GM18526 (cell line): ENCODE data around the gene AASS.

Experiments used
- POLR2A ChIP-seq: IDR thresholded peaks from 3 replicates; pipeline ENCODE4 v1.6.1; 2011; ENCODE audit not compliant: insufficient read length; ENCODE audit errors: extremely low read depth

The AASS gene

DNA sequence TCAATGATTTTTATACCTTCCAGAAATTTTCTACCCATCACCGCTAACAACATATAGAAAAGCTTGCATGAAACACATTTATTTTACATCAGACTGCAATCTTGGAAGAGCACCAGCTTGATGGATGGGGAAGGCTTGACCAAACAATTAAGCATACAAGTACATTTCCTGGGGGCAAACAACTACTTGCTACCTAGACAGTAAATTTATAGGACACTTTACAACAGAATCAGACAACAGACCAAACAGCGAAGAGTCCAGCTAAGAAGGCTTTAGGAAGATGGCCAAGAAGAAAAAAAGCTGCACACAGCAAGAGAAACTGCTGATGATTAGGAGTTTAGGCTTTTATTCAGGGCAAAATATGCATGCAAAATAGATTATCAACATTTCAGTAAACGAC lies 8.0 kb downstream of the AASS start:
- no peak for TF ChIP-seq POLR2A

DNA sequence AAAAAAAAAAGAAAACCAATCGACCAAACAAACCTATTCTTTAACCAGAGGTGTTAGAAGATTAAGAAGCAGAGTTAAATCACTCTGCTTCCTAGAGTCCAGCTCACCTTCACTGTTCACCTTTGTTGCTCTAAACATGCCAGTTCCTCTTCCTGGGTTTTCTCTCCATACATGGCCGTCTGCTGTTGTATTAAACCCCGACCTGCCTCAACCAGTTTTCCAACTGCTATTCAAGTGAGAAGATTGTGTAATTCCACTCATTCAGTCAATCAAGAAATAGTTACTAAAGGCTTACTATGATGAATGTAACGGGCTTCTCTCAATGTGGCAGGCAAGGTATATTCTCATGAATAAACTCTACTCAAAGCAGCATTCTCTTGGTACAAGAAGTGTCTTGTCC lies 8.8 kb downstream of the AASS start:
- TF ChIP-seq POLR2A = no peak

- TF ChIP-seq POLR2A = no peak
These were observed 10.6 kb downstream of the AASS start for GRCh38 chr7:122133477-122133876.

DNA sequence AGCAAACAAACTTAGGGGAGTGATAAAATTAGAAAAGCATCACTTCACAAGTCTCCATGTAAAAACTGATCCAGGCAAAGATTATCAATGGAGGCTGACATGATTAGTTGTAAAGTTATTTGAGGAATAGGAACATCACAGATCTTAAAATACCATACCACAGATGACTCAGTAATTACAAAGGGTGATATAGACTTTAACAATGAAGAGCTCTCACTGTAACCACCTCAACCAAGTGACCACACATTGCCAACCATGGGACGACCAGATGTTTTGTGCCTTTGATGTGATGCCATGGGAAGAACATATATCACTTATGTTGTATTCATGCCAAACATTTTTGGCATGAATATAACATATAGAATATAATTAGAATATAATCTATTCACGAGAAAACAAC lies 11.7 kb downstream of the AASS start:
- no peak for TF ChIP-seq POLR2A

- TF ChIP-seq POLR2A = no peak
These were observed 20.3 kb downstream of the AASS start for GRCh38 chr7:122123746-122124145.

- no peak for TF ChIP-seq POLR2A
These were observed 25.3 kb downstream of the AASS start for GRCh38 chr7:122118757-122119156.

DNA sequence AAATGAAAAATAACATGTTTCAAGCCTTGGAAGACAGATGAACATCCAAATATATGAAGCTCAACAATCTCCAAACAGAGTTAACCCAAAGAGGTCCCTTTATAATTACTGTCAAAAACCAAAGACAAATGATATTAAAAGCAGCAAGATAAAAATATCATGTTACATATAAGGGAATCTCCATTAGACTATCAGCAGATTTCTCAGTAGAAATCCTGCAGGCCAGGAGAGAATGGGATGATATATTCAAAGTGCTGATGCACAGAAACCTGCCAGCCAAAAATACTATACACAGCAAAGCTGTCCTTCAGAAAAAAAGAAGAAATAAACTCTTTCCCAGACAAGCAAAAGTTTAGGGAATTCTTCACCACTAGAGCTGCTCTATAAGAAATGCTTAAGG lies 41.0 kb downstream of the AASS start:
- TF ChIP-seq POLR2A = no peak

DNA sequence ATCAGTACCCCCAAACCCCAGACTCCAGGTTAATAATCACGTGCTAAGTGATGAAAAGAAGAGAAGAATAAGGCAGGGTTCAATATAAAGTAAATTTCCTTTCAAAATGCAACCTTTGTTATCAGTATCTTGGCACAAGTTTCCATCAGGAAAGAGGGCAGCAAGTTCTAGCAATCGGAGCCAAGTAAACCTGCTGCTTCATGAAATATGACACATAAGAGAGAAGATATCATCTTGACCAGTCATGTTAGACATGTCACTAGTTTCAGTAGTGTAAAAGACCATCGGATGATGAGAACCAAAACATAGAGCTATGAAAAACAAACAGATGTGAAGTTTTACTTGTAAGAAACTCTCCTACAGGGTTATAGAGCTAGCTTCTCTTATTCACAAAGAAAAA lies 44.0 kb downstream of the AASS start:
- no peak for TF ChIP-seq POLR2A

DNA sequence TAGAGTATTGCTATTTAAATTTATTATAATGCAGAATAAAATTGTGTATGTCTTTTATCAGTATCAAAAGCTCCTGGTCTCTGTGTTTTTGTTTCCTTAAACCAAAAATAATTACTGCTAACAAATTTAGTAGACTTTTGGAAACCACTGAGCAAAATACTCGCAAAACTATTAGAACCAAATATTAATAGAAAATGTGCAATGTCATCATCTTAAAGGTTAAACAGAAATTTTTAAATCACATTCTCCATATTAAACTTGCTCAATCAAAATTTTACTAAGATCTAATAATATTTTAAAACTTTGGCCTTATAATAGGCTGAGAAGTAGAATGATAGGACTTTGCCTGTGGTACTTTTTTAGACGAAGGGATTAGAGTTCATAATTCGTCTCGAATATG lies 48.4 kb downstream of the AASS start:
- TF ChIP-seq POLR2A = no peak

DNA sequence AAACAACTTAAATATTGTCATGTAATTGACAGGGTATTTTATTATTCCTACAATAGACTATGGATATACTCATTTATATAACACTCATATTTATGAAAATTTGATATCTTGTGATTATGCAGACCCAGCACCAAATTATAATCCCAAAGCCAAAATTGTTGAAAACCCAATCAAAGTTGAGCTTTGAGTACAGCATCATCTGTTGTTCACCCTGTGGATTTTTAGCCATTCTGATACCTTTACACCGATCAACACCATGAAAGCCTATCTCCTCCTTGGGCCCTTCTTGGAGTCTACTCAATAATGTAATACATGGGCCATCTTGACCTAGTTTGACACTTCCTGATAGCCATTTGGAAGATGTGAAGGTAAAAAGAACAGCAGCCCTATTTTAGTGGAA lies 49.5 kb downstream of the AASS start:
- TF ChIP-seq POLR2A = no peak

GRCh38 chr7:122092964-122093797 lies 50.9 kb downstream of the AASS start:
- TF ChIP-seq POLR2A = no peak

- no peak for TF ChIP-seq POLR2A
These were observed 61.4 kb downstream of the AASS start for GRCh38 chr7:122082670-122083069.

- TF ChIP-seq POLR2A = no peak
These were observed 61.9 kb downstream of the AASS start for GRCh38 chr7:122082160-122082559.

GRCh38 chr7:122073635-122074034 lies 70.4 kb downstream of the AASS start:
- TF ChIP-seq POLR2A = no peak

DNA sequence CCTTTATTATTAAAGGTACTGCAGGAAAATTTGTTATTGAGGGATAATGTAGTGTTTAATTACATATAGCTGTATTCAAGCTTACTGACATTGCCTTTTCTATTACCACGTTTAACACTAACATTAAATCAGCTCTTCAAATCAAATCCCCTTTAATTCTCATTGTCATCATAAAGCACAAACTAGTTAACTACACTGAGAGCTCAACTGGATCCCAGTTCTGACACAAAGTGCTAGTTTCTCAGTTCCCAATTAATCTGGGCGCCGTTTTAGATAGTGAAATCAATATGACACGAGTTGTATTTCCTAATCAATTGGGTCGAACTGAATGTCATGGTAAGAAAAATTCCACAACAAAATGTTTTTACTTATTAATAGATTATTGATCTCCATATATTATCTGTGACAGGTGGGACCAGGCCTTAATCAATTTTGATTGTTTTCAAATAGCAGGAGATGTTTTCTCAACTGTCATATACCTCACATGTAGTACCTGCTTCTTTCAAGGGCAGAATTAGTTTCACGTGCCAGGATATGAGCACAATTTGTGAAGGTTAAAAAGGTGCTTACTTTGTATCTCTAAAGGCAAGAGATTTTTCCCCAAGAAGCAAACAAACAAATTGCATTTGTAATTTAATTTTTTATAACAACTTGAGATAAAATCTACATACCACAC lies 71.0 kb downstream of the AASS start:
- TF ChIP-seq POLR2A = no peak

DNA sequence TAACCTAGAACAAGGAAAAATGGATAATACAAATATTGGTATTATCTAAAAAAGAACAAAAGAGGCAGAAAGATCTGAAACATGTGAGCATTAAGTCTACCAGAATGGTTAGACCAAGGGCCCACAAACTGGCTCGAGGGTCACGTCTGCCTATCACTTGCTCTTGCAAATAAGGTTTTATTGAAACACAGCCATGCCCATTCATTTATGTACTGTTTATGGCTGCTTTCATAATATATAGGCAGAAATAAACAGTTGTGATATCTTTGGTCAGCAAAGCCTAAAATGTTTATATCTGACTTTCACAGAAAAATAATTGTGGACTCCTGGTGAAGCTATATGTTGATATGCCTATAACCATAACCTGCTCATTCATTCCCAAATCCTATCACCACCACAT lies 71.8 kb downstream of the AASS start:
- no peak for TF ChIP-seq POLR2A

DNA sequence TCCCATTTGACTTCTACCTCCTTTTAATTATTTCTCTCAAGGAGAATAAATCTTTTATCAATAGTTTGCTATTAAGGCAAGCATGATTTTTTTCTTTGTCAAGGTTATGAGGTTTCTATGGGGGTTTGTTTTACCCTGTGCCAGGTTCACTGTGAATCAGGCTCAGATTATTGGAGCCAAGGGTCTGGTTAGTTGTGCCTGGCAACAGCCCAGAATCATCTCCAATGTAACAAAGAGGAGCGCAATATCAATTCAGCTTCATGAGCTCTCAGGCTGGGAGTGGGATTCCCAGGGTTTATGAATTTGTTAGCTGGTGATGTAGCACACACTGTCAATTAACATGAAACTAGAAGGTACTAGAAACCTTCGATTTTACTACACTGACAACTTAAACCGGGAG lies 73.2 kb downstream of the AASS start:
- no peak for TF ChIP-seq POLR2A
